Neural cell (in vitro differentiated cells): ENCODE measurements around the gene NUCB2. TPM values are rescaled to one million over a fixed set of nuclear protein-coding genes. Genes with fewer than 3 reads are reported as not detected.

Experiments
- H2AFZ ChIP-seq: fragments of 200-600, 300-800 bp; sonication (generic), shearing (Covaris generic); 2 replicates; pipeline ENCODE4 v1.6.0; 2014; ENCODE audit warnings: low read depth, mild to moderate bottlenecking, antibody characterized with exemption, low read length, moderate library complexity
- H3F3A ChIP-seq: fragments of 200-600 bp; shearing (Covaris generic); 2 replicates; pipeline ENCODE4 v1.6.1; 2016; ENCODE audit warnings: mild to moderate bottlenecking, moderate library complexity, mixed read lengths, antibody characterized with exemption, low read length; ENCODE audit not compliant: insufficient read depth, poor library complexity, severe bottlenecking
- H3K27ac ChIP-seq: fragments of 200-600, 300-800 bp; sonication (generic), shearing (Covaris generic); 2 replicates; pipeline ENCODE4 v1.5.1; 2014; ENCODE audit warnings: mild to moderate bottlenecking, low read length, moderate library complexity
- H3K27me3 ChIP-seq: fragments of 300-800, 200-600 bp; sonication (generic), shearing (Covaris generic); 2 replicates; pipeline ENCODE4 v1.6.0; 2014; ENCODE audit warnings: mild to moderate bottlenecking, low read depth, low read length, moderate library complexity; ENCODE audit not compliant: insufficient read depth
- H3K36me3 ChIP-seq: fragments of 300-800, 200-600 bp; sonication (generic), shearing (Covaris generic); 2 replicates; pipeline ENCODE4 v1.5.1; 2014; ENCODE audit warnings: mild to moderate bottlenecking, antibody characterized with exemption, low read length, moderate library complexity; ENCODE audit not compliant: insufficient read depth
- H3K4me2 ChIP-seq: fragments of 300-800, 200-600 bp; sonication (generic), shearing (Covaris generic); 2 replicates; pipeline ENCODE4 v1.6.0; 2014; ENCODE audit warnings: mild to moderate bottlenecking, low read length
- H3K4me3 ChIP-seq: fragments of 300-800, 200-600 bp; sonication (generic), shearing (Covaris generic); 2 replicates; pipeline ENCODE4 v1.5.1; 2014; ENCODE audit warnings: mild to moderate bottlenecking, low read length, moderate library complexity
- H3K79me2 ChIP-seq: fragments of 200-600 bp; shearing (Covaris generic); replicated peaks from 2 replicates; pipeline ENCODE4 v1.6.0; 2014; ENCODE audit warnings: mild to moderate bottlenecking, low read length, moderate library complexity; ENCODE audit not compliant: insufficient read depth
- H3K9ac ChIP-seq: fragments of 300-800, 200-600 bp; sonication (generic), shearing (Covaris generic); 2 replicates; pipeline ENCODE4 v1.6.1; 2016; ENCODE audit warnings: mild to moderate bottlenecking, low read length, mixed read lengths
- H3K9me2 ChIP-seq: fragments of 200-600 bp; shearing (Covaris generic); 2 replicates; pipeline ENCODE4 v1.6.1; 2016; ENCODE audit warnings: mild to moderate bottlenecking, low read length, mixed read lengths; ENCODE audit not compliant: insufficient read depth
- H3K9me3 ChIP-seq: fragments of 200-600, 300-800 bp; sonication (generic), shearing (Covaris generic); 2 replicates; pipeline ENCODE4 v1.6.1; 2016; ENCODE audit warnings: mild to moderate bottlenecking, mixed run types, low read length, moderate library complexity, mixed read lengths
- H4K20me1 ChIP-seq: fragments of 200-600 bp; shearing (Covaris generic); 2 replicates; pipeline ENCODE4 v1.6.1; 2016; ENCODE audit warnings: mild to moderate bottlenecking, mixed run types; ENCODE audit not compliant: insufficient read depth
- CTCF ChIP-seq: fragments of 450-650 bp; IDR thresholded peaks from 2 replicates; pipeline ENCODE4 v1.5.1; 2014; ENCODE audit warnings: antibody characterized with exemption, mild to moderate bottlenecking, moderate library complexity; ENCODE audit not compliant: poor library complexity, severe bottlenecking
- EP300 ChIP-seq: fragments of 450-650 bp; conservative IDR thresholded peaks from 2 replicates; pipeline ENCODE4 v1.6.1; 2014; ENCODE audit warnings: antibody characterized with exemption, mild to moderate bottlenecking, moderate library complexity; ENCODE audit not compliant: poor library complexity, severe bottlenecking
- EZH2 ChIP-seq: fragments of 200-600, 300-800 bp; shearing (Covaris generic), sonication (generic); IDR thresholded peaks from 2 replicates; pipeline ENCODE4 v1.6.1; 2014; ENCODE audit warnings: antibody characterized with exemption, low read length, borderline replicate concordance, mild to moderate bottlenecking; ENCODE audit not compliant: insufficient read depth, poor library complexity, severe bottlenecking
- MXI1 ChIP-seq: fragments of 450-650 bp; conservative IDR thresholded peaks from 2 replicates; pipeline ENCODE4 v1.6.1; 2014; ENCODE audit warnings: antibody characterized with exemption, mild to moderate bottlenecking; ENCODE audit not compliant: poor library complexity, severe bottlenecking
- POLR2AphosphoS5 ChIP-seq: IDR thresholded peaks from 2 replicates; pipeline ENCODE4 v1.6.1; 2012
- RAD21 ChIP-seq: fragments of 450-650 bp; conservative IDR thresholded peaks from 2 replicates; pipeline ENCODE4 v1.6.1; 2014; ENCODE audit warnings: antibody characterized with exemption, mild to moderate bottlenecking, moderate library complexity
- REST ChIP-seq: IDR thresholded peaks from 2 replicates; pipeline ENCODE4 v1.6.1; 2012; ENCODE audit warnings: borderline replicate concordance
- SMC3 ChIP-seq: fragments of 450-650 bp; conservative IDR thresholded peaks from 2 replicates; pipeline ENCODE4 v1.6.1; 2014; ENCODE audit warnings: antibody characterized with exemption, mild to moderate bottlenecking, moderate library complexity; ENCODE audit not compliant: poor library complexity
- TAF1 ChIP-seq: IDR thresholded peaks from 2 replicates; pipeline ENCODE4 v1.6.1; 2012; ENCODE audit warnings: low read depth
- polyA plus RNA-seq: library from polyadenylated mRNA; depleted of rRNA; stranded (reverse); fragments of >200 nt; gene quantifications from 2 replicates; pipeline ENCODE4 v1.2.3, GENCODE V29; 2014

NUCB2 gene
- polyA plus RNA-seq, 1 donor from 2014 or later, result 120 TPM

DNA sequence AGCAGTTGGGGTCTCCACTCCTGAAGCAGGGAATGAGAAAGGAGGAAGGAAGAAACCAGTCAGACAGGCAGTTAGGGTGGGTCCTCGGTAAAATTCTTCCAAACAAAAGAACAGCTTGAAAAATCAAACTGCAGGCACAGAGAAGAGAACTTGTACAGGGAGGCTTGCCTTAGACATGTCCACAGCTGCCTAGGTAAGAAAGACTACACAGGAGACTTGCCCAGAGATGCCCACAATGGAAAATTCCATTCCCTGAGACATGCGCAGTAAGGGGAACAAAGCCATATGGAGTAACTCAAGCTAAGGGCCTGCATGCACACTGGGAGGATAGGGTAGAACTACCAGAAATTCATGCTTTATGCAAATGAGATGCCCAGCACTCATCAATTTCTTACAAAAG lies 102.1 kb downstream of the NUCB2 start:
- Histone ChIP-seq H3K27ac (no peak overlapping the region), H3K9me2 (no peaks in the 10 kb centered on the region), H4K20me1 (no peaks in the 10 kb centered on the region), H3K4me3 (no peak overlapping the region), H3F3A (no peaks in the 10 kb centered on the region), H3K36me3 (no peaks in the 10 kb centered on the region), H3K4me2 (no peak overlapping the region), H3K9ac (no peak overlapping the region), H3K27me3 (no peaks in the 10 kb centered on the region), H3K9me3 (no peaks in the 10 kb centered on the region), H3K79me2 (no peaks in the 10 kb centered on the region), H2AFZ (no peak overlapping the region)
- TF ChIP-seq RAD21 (no peak), REST (no peak), SMC3 (no peak), CTCF (no peak), TAF1 (no peak), MXI1 (no peak), EZH2 (no peak), POLR2AphosphoS5 (no peak), EP300 (no peak)

GRCh38 chr11:17379383-17380180 lies 103.0 kb downstream of the NUCB2 start:
- H3K4me3 ChIP-seq, result no peak overlapping the region
- no peak overlapping the region for H2AFZ ChIP-seq
- TF ChIP-seq RAD21 (no peak), CTCF (no peak), POLR2AphosphoS5 (no peak), MXI1 (no peak), SMC3 (no peak)
- H3K9ac ChIP-seq, result no peak overlapping the region
- H3K9me3 ChIP-seq, result no peaks in the 10 kb centered on the region
- H3K36me3 ChIP-seq, result no peaks in the 10 kb centered on the region
- H3K27me3 ChIP-seq, result no peaks in the 10 kb centered on the region
- H3K79me2 ChIP-seq, result no peaks in the 10 kb centered on the region
- H4K20me1 ChIP-seq, result no peaks in the 10 kb centered on the region
- H3K9me2 ChIP-seq, result no peaks in the 10 kb centered on the region
- no peak overlapping the region for H3K27ac ChIP-seq
- no peak overlapping the region for H3K4me2 ChIP-seq
- H3F3A ChIP-seq, result no peaks in the 10 kb centered on the region
